Neuronal stem cell (in vitro differentiated cells): ENCODE results near the gene AGTR1.
"Not testable (repeated sequence)": the region's sequence is repeated elsewhere in the genome, so short reads cannot be mapped to it uniquely, and the experiment has no call there.

Experiments
- DNase-seq: peaks from one replicate; pipeline ENCODE4 v3.0.0-alpha.2; 2013; ENCODE audit warnings: low spot score
- H2AFZ ChIP-seq: one replicate; pipeline ENCODE4 v1.6.1; 2013; ENCODE audit warnings: mild to moderate bottlenecking, low read length, inconsistent platforms
- H2AK5ac ChIP-seq: 2 replicates; pipeline ENCODE4 v1.6.1; 2013; ENCODE audit warnings: low read depth, mild to moderate bottlenecking, inconsistent platforms, low read length, moderate library complexity, mixed read lengths
- H2BK120ac ChIP-seq: 2 replicates; pipeline ENCODE4 v1.6.1; 2013; ENCODE audit warnings: low read depth, mild to moderate bottlenecking, inconsistent platforms, low read length, moderate library complexity, mixed read lengths
- H2BK12ac ChIP-seq: one replicate; pipeline ENCODE4 v1.6.1; 2013; ENCODE audit warnings: low read length, inconsistent platforms
- H2BK15ac ChIP-seq: 2 replicates; pipeline ENCODE4 v1.6.1; 2013; ENCODE audit warnings: mild to moderate bottlenecking, low read length, inconsistent platforms, mixed read lengths
- H2BK5ac ChIP-seq: one replicate; pipeline ENCODE4 v1.6.1; 2013; ENCODE audit warnings: inconsistent platforms, mild to moderate bottlenecking, low read length, moderate library complexity
- H3K14ac ChIP-seq: one replicate; pipeline ENCODE4 v1.6.1; 2013; ENCODE audit warnings: low read length, inconsistent platforms
- H3K18ac ChIP-seq: 2 replicates; pipeline ENCODE4 v1.6.1; 2013; ENCODE audit warnings: low read length, inconsistent platforms
- H3K23ac ChIP-seq: 2 replicates; pipeline ENCODE4 v1.6.1; 2013; ENCODE audit warnings: low read depth, mild to moderate bottlenecking, mixed read lengths, low read length, inconsistent platforms; ENCODE audit not compliant: poor library complexity
- H3K27ac ChIP-seq: replicated peaks from 3 replicates; pipeline ENCODE4 v1.5.1; 2013; ENCODE audit warnings: low read length, inconsistent platforms
- H3K27me3 ChIP-seq, 3 experiments: 2 replicates each; pipeline ENCODE4 v1.6.1; 2013; ENCODE audit warnings: low read length in 3 of 3, mild to moderate bottlenecking in 2 of 3, inconsistent platforms in 1 of 3, low read depth in 1 of 3, mixed read lengths in 1 of 3, moderate library complexity in 1 of 3; ENCODE audit not compliant: control insufficient read depth in 3 of 3, insufficient read depth in 3 of 3
- H3K36me3 ChIP-seq, 2 donors: replicated peaks in 1 of 2; 2 replicates each; pipeline ENCODE4 v1.6.1; 2013; ENCODE audit warnings: low read length in 2 of 2; ENCODE audit not compliant: control insufficient read depth in 2 of 2, insufficient read depth in 2 of 2
- H3K4ac ChIP-seq: 2 replicates; pipeline ENCODE4 v1.6.1; 2013; ENCODE audit warnings: inconsistent platforms, mild to moderate bottlenecking, low read length, moderate library complexity
- H3K4me1 ChIP-seq, 2 donors: 1 replicate in 1 of 2; 2 replicates in 1 of 2; pipeline ENCODE4 v1.6.1; 2013; ENCODE audit warnings: low read length in 2 of 2, low read depth in 1 of 2; ENCODE audit not compliant: control insufficient read depth in 2 of 2, insufficient read depth in 1 of 2
- H3K4me2 ChIP-seq: one replicate; pipeline ENCODE4 v1.6.1; 2013; ENCODE audit warnings: mild to moderate bottlenecking, low read length, inconsistent platforms; ENCODE audit not compliant: insufficient read depth, poor library complexity, severe bottlenecking
- H3K4me3 ChIP-seq, 2 donors: 2 replicates each; pipeline ENCODE4 v1.5.1; 2013; ENCODE audit warnings: low read length in 2 of 2, mild to moderate bottlenecking in 2 of 2, inconsistent platforms in 1 of 2, moderate library complexity in 1 of 2
- H3K79me1 ChIP-seq: one replicate; pipeline ENCODE4 v1.6.1; 2013; ENCODE audit warnings: low read depth, mild to moderate bottlenecking, inconsistent platforms, low read length, moderate library complexity
- H3K9ac ChIP-seq: one replicate; pipeline ENCODE4 v1.6.1; 2013; ENCODE audit warnings: mild to moderate bottlenecking, low read depth, low read length, inconsistent platforms; ENCODE audit not compliant: poor library complexity
- H3K9me3 ChIP-seq, 2 donors: replicated peaks in 1 of 2; 2 replicates each; pipeline versions ENCODE3 to v1.6.1; 2013; ENCODE audit warnings: low read length in 2 of 2, mild to moderate bottlenecking in 2 of 2, inconsistent platforms in 1 of 2, low read depth in 1 of 2, mixed read lengths in 1 of 2, moderate library complexity in 1 of 2; ENCODE audit not compliant: control insufficient read depth in 2 of 2, insufficient read depth in 1 of 2
- H4K8ac ChIP-seq: one replicate; pipeline ENCODE4 v1.6.1; 2013; ENCODE audit warnings: low read depth, mild to moderate bottlenecking, inconsistent platforms, low read length, moderate library complexity
- H4K91ac ChIP-seq: one replicate; pipeline ENCODE4 v1.6.1; 2013; ENCODE audit warnings: low read length, low read depth, mild to moderate bottlenecking, inconsistent platforms; ENCODE audit not compliant: poor library complexity
- WGBS, 2 donors: extraction: QIAGEN DNeasy Blood & Tissue Kit; methylation state at CpG; one replicate each; pipeline ENCODE4 v1.1.7; 2013; ENCODE audit warnings: missing lambda C conversion rate in 2 of 2, mixed read lengths in 1 of 2; ENCODE audit not compliant: insufficient read length in 2 of 2, insufficient replicate concordance in 1 of 2; ENCODE audit errors: extremely low coverage in 2 of 2; 5-methylcytosine and 5-hydroxymethylcytosine counted together

AGTR1 gene

DNA sequence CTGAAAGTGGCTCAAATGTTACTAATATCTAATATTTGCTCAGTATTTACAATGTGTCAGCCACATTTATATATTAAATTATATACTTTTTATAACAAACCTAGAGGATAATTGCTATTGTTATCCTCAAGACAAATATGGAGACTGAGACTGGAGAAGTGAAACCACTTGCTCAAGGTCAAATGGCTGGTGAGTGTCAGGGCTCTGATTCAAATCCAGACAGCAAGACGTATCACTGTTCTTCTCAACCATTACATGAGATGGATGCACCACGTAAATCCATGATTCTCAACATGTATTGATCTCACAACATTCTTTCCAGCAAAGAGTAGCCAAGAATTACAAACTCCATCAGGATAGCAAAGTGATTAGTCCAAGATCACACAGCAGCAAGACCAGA is 76.1 kb downstream of the AGTR1 start:
- no peaks in the 10 kb centered on the region for H3K27me3 ChIP-seq
- H2AFZ ChIP-seq = no peak overlapping the region
- no peak overlapping the region for H2AK5ac ChIP-seq
- no peak overlapping the region for H3K4me2 ChIP-seq
- WGBS, 2 donors = no CpG with 5 or more reads among the region's 2 CpGs
- no peak overlapping the region for H3K27ac ChIP-seq
- no peak overlapping the region for H3K4me3 ChIP-seq
- H3K14ac ChIP-seq = no peak overlapping the region
- no peak overlapping the region for H4K91ac ChIP-seq
- no peak for DNase-seq
- no peak overlapping the region for H4K8ac ChIP-seq
- H2BK12ac ChIP-seq = no peak overlapping the region
- H3K4ac ChIP-seq = no peak overlapping the region
- H2BK120ac ChIP-seq = no peak overlapping the region
- H3K18ac ChIP-seq = no peak overlapping the region
- H3K23ac ChIP-seq = no peak overlapping the region
- H2BK5ac ChIP-seq = no peak overlapping the region
- H3K79me1 ChIP-seq = no peaks in the 10 kb centered on the region
- H3K4me1 ChIP-seq = no peaks in the 10 kb centered on the region
- peaks cover 0 to 2% of the 10 kb centered on the region in 2 donors for H3K9me3 ChIP-seq
- H3K36me3 ChIP-seq = no peaks in the 10 kb centered on the region
- no peak overlapping the region for H2BK15ac ChIP-seq
- no peak overlapping the region for H3K9ac ChIP-seq

- H3K4me1 ChIP-seq = peaks cover 0 to 2% of the 10 kb centered on the region in 2 donors
- no peak overlapping the region for H2BK120ac ChIP-seq
- no peak overlapping the region for H4K8ac ChIP-seq
- H3K4me3 ChIP-seq = no peak overlapping the region
- H3K27ac ChIP-seq = no peak overlapping the region
- peak overlapping the region; percentile 76 for H2AFZ ChIP-seq
- no peak overlapping the region for H2BK12ac ChIP-seq
- no peak overlapping the region for H3K14ac ChIP-seq
- H4K91ac ChIP-seq = no peak overlapping the region
- H3K4ac ChIP-seq = no peak overlapping the region
- no peaks in the 10 kb centered on the region for H3K27me3 ChIP-seq
- H3K4me2 ChIP-seq = no peak overlapping the region
- no peak overlapping the region for H2BK15ac ChIP-seq
- H3K18ac ChIP-seq = no peak overlapping the region
- no peaks in the 10 kb centered on the region for H3K9me3 ChIP-seq
- WGBS, 2 donors = no CpG with 5 or more reads among the region's 3 CpGs
- no peak for DNase-seq
- H3K9ac ChIP-seq = no peak overlapping the region
- no peaks in the 10 kb centered on the region for H3K79me1 ChIP-seq
- H3K36me3 ChIP-seq = no peaks in the 10 kb centered on the region
- H2BK5ac ChIP-seq = no peak overlapping the region
- H2AK5ac ChIP-seq = no peak overlapping the region
- no peak overlapping the region for H3K23ac ChIP-seq
These were observed 81.2 kb downstream of the AGTR1 start for GRCh38 chr3:148778926-148779325.

- H3K4me1 ChIP-seq = peaks cover 2 to 18% of the 10 kb centered on the region in 2 donors
- H2BK15ac ChIP-seq, H3K9ac ChIP-seq: not testable (repeated sequence)
These were observed 87.3 kb downstream of the AGTR1 start for GRCh38 chr3:148785026-148785425.

GRCh38 chr3:148786159-148786558 is 88.5 kb downstream of the AGTR1 start:
- not testable (repeated sequence) for H2AK5ac ChIP-seq, H3K79me1 ChIP-seq, H3K27me3 ChIP-seq, H2BK120ac ChIP-seq, DNase-seq, H4K8ac ChIP-seq, H3K4me2 ChIP-seq, H3K23ac ChIP-seq, H3K4me3 ChIP-seq, H3K14ac ChIP-seq, H2BK5ac ChIP-seq, H3K27ac ChIP-seq, H2AFZ ChIP-seq, H3K36me3 ChIP-seq, H2BK12ac ChIP-seq, H3K9ac ChIP-seq, H3K4ac ChIP-seq, H2BK15ac ChIP-seq, H4K91ac ChIP-seq, H3K18ac ChIP-seq
- no CpG with 5 or more reads among the region's 9 CpGs for WGBS, 2 donors
- Histone ChIP-seq H3K9me3 (peaks cover 0 to 18% of the 10 kb centered on the region in 2 donors), H3K4me1 (peaks cover 5 to 29% of the 10 kb centered on the region in 2 donors)

More at GRCh38 chr3:148785026-148785425, 87.3 kb downstream of the AGTR1 start:
- H3K9me3 ChIP-seq = peaks cover 0 to 18% of the 10 kb centered on the region in 2 donors
- H2AK5ac ChIP-seq, H3K23ac ChIP-seq, H3K36me3 ChIP-seq, H3K79me1 ChIP-seq, H3K4ac ChIP-seq, H3K27ac ChIP-seq, DNase-seq, H2BK12ac ChIP-seq, H3K4me2 ChIP-seq, H2BK120ac ChIP-seq, H4K91ac ChIP-seq, H4K8ac ChIP-seq, H2BK5ac ChIP-seq, H3K4me3 ChIP-seq, H3K18ac ChIP-seq, H3K27me3 ChIP-seq, H2AFZ ChIP-seq, H3K14ac ChIP-seq: not testable (repeated sequence)
- WGBS, 2 donors = no CpG with 5 or more reads among the region's 6 CpGs
